Measurements from ENCODE around the gene NCOA7.

- TF ChIP-seq CTCF (IDR thresholded peaks at IDR 0.05; ENCODE audit: low read length) (no peak), EZH2 (IDR thresholded peaks at IDR 0.05; ENCODE audit: borderline replicate concordance, low read length) (no peak)
Observed at GRCh38 chr6:125795301-125795700, 4.5 kb downstream of the NCOA7 start.
